Activated naive CD4-positive, alpha-beta T cell treated with anti-CD3 and anti-CD28 coated beads for 36 hours (primary cell): ENCODE results near the gene PLK5. TPM values are rescaled to one million over a fixed set of nuclear protein-coding genes. Genes with fewer than 3 reads are reported as not detected.
"Not testable (repeated sequence)": the region's sequence is repeated elsewhere in the genome, so short reads cannot be mapped to it uniquely, and the experiment has no call there.

Experiments
- CTCF ChIA-PET: fragments of 350-600 bp; sonication (Branson Sonifier 250); formaldehyde crosslinking; loops from one replicate; lab custom pipeline; 2021; ENCODE audit warnings: antibody characterized with exemption; lab: Charles Lee
- DNase-seq: peaks from one replicate; pipeline ENCODE4 v3.0.0-alpha.2; 2020
- H3K27ac Mint-ChIP-seq: one replicate; pipeline ENCODE4 v1.8.0; 2021; ENCODE audit warnings: mild to moderate bottlenecking, mixed read lengths
- H3K27me3 Mint-ChIP-seq: one replicate; pipeline ENCODE4 v1.8.0; 2021; ENCODE audit warnings: low read depth, mixed read lengths
- H3K36me3 Mint-ChIP-seq: one replicate; pipeline ENCODE4 v1.8.0; 2021; ENCODE audit warnings: low read depth, mixed read lengths
- H3K4me1 Mint-ChIP-seq: one replicate; pipeline ENCODE4 v1.8.0; 2021; ENCODE audit warnings: low read depth, mixed read lengths
- H3K4me3 Mint-ChIP-seq: one replicate; pipeline ENCODE4 v1.8.0; 2021; ENCODE audit warnings: mild to moderate bottlenecking, moderate library complexity, mixed read lengths
- H3K9me3 Mint-ChIP-seq: one replicate; pipeline ENCODE4 v1.8.0; 2021; ENCODE audit warnings: mixed read lengths
- intact Hi-C: fragments of 100-400 bp; cut with micrococcal nuclease; formaldehyde crosslinking; loops from one replicate; pipeline ENCODE4 v1.15.1; 2023
- total RNA-seq, 2 experiments: library from RNA; stranded (reverse); gene quantifications; one replicate each; pipeline ENCODE4 v1.2.3, GENCODE V29; 2021

Gene PLK5
- total RNA-seq, 2 experiments from 2014 or later: not detected

DNA sequence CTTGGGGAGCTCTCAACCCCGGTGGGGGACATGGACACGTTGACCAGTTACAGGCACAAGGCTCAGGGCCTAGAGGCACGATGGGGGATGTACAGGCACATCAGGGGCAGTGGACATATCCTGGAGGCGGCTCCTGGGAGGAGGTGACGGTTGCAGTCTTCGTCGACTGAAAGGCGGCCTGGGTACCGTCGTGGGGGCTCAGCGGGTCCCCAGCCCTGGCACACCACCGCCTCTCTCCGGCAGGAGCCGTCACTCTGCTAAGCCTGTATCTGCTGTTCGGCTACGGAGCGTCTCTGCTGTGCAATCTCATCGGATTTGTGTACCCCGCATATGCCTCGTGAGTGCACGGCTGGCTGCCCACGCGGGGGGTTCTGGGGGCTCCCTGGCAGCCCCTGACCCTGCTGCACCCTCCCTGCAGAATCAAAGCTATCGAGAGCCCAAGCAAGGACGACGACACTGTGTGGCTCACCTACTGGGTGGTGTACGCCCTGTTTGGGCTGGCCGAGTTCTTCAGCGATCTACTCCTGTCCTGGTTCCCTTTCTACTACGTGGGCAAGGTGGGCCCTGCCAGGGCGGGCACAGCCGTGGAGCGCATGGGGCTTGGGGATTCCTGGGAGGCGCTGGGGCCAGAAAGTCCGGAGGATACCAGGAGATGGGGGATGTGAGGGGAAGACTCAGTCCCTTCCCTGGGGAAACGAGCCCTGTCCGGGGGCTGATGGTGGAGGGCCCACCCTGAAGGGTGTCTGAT is 28.7 kb upstream of the PLK5 start:
- H3K9me3 Mint-ChIP-seq: no peaks in the 10 kb centered on the region
- intact Hi-C loops: no loop called here
- no peak overlapping the region for H3K27ac Mint-ChIP-seq
- H3K36me3 Mint-ChIP-seq: no peaks in the 10 kb centered on the region
- no peak for DNase-seq
- CTCF ChIA-PET: no interaction called here
- peaks cover 9% of the 10 kb centered on the region for H3K4me1 Mint-ChIP-seq
- no peak overlapping the region for H3K4me3 Mint-ChIP-seq
- H3K27me3 Mint-ChIP-seq: peaks cover 4% of the 10 kb centered on the region

DNA sequence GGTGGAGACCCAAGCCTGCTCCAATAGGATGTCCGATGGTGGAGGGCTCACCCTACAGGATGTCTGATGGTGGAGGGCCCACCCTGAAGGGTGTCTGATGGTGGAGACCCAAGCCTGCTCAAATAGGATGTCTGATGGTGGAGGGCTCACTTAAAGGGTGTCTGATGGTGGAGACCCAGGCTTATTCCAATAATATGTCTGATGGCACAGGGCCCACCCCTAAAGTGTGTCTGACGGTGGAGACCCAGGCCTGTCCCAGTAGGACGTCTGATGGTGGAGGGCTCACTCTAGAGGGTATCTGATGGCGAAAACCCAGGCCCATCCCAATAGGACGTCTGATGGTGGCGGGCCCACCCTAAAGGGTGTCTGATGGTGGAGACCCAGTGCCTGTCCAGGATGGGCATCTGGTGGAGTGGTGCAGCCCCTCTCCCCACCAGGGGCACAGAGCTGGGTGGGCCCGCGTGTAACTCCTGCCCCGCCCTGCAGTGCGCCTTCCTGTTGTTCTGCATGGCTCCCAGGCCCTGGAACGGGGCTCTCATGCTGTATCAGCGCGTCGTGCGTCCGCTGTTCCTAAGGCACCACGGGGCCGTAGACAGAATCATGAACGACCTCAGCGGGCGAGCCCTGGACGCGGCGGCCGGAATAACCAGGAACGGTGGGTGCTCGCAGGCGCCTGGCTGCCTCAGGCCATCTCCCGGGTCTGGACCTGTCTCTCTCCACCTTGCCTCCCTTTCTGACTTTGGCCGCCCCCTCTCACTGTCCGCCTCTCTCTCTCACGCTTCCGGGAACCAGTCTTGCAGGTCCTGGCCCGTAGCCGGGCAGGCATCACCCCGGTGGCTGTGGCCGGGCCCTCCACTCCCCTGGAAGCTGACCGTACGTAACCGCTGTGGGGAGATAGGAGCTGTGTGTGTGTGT is 27.8 kb upstream of the PLK5 start:
- Mint-ChIP-seq H3K4me1 (peaks cover 5% of the 10 kb centered on the region), H3K9me3 (no peaks in the 10 kb centered on the region), H3K27me3 (peaks cover 4% of the 10 kb centered on the region), H3K27ac (no peak overlapping the region), H3K36me3 (no peaks in the 10 kb centered on the region), H3K4me3 (no peak overlapping the region)
- no peak for DNase-seq
- intact Hi-C loops: no loop called here
- CTCF ChIA-PET: no interaction called here

DNA sequence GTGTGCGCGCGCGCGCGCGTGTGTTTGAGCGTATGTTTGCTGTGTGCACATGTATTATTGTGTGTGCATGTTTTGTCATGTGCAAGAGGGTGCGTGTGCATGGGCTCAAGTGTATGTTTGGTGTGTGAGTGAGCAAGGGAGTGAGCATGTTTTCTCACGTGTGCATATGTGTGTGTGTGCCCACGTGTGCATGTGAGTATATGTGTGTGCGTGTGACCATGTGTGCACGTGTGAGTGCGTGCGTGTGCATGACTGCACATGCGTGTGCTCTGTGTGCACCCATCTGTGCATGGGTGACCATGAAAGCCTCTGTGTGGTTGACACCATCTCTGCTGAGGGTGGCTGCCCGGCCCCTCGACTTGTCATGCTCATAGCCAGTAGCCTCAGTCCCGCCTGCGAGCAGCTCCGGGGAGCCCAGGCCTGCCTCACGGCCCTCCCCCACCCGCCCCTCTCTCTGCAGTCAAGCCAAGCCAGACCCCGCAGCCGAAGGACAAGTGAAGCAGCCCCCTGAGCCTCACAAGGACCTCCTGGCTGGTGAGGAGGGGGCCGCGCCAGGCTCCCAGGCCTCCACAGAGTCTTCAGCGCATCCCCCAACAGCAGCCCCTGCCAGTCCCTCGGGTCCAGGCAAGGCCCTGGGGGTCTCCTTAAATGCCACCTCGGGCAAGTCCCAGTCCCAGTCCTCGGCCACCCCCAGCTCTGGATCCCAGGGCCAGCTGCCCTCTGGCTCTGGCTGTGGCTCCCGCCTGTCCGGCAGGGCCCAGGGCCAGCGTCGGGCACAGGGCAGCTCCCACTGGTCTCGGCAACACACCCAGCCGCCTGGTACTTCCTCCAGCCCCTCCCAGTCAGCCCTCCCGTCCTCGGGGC is 26.9 kb upstream of the PLK5 start:
- Mint-ChIP-seq H3K4me1 (peaks cover 1% of the 10 kb centered on the region), H3K36me3 (no peaks in the 10 kb centered on the region), H3K27ac (no peak overlapping the region), H3K4me3 (no peak overlapping the region), H3K9me3 (no peaks in the 10 kb centered on the region), H3K27me3 (peaks cover under 1% of the 10 kb centered on the region)
- intact Hi-C loops: no loop called here
- CTCF ChIA-PET: no interaction called here
- DNase-seq: no peak

DNA sequence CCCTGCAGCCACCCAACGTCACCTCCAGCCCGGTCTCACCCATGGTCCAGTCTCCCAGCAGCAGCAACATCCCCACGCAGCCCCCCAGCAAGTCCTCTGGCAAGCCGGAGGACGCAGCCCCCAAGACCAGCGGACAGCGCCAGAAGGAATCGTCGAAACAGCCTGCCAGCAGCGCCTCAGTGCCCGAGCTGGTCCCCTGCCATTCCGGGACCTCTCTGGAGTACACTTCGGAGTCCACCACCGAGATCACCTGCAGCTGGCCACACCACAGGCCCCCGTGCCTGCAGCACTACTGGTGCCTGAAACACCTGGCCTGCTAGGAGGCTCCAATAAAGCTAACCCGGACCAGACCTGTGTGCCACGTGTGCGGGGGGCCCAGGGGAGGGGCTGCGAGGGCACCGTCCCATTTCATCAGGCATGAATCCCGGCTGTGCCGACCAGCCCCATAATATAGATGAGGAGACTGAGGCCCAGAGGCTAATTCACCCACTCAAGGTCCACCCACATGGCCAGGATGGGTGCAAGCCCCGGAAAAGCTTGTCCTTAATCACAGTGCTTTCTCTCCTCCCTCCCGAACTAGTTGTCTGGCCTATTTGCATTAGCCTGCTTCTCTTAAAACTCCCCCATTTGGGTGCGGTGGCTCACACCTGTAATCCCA is 26.2 kb upstream of the PLK5 start:
- intact Hi-C loops: no loop called here
- H3K36me3 Mint-ChIP-seq: no peaks in the 10 kb centered on the region
- H3K4me1 Mint-ChIP-seq: peaks cover 2% of the 10 kb centered on the region
- no peak overlapping the region for H3K27ac Mint-ChIP-seq
- CTCF ChIA-PET: no interaction called here
- H3K9me3 Mint-ChIP-seq: no peaks in the 10 kb centered on the region
- H3K27me3 Mint-ChIP-seq: peaks cover 2% of the 10 kb centered on the region
- no peak overlapping the region for H3K4me3 Mint-ChIP-seq
- DNase-seq: no peak

DNA sequence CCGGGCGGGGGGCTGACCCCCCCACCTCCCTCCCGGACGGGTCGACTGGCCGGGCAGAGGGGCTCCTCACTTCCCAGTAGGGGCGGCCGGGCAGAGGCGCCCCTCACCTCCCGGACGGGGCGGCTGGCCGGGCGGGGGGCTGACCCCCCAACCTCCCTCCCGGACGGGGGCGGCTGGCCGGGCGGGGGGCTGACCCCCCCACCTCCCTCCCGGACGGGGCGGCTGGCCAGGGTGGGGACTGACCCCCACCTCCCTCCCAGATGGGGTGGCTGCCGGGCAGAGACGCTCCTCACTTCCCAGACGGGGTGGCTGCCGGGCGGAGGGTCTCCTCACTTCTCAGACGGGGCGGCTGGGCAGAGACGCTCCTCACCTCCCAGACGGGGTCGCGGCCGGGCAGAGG is 24.6 kb upstream of the PLK5 start:
- H3K4me3 Mint-ChIP-seq, DNase-seq, CTCF ChIA-PET, intact Hi-C loops, H3K36me3 Mint-ChIP-seq, H3K27ac Mint-ChIP-seq, H3K4me1 Mint-ChIP-seq, H3K27me3 Mint-ChIP-seq, H3K9me3 Mint-ChIP-seq: not testable (repeated sequence)

- intact Hi-C loops: no loop called here
- Mint-ChIP-seq H3K4me3 (no peak overlapping the region), H3K27me3 (peaks cover 13% of the 10 kb centered on the region), H3K36me3 (no peaks in the 10 kb centered on the region), H3K4me1 (peaks cover 6% of the 10 kb centered on the region), H3K27ac (no peak overlapping the region), H3K9me3 (no peaks in the 10 kb centered on the region)
- no peak for DNase-seq
- CTCF ChIA-PET: interaction anchor here (1.0 to 1.1 kb wide), 2 partner anchors 11 to 56 kb away, joined by 3 read pairs; partner anchors contain the start of gene PCSK4
These were observed 22.7 kb upstream of the PLK5 start for GRCh38 chr19:1501200-1501595.

DNA sequence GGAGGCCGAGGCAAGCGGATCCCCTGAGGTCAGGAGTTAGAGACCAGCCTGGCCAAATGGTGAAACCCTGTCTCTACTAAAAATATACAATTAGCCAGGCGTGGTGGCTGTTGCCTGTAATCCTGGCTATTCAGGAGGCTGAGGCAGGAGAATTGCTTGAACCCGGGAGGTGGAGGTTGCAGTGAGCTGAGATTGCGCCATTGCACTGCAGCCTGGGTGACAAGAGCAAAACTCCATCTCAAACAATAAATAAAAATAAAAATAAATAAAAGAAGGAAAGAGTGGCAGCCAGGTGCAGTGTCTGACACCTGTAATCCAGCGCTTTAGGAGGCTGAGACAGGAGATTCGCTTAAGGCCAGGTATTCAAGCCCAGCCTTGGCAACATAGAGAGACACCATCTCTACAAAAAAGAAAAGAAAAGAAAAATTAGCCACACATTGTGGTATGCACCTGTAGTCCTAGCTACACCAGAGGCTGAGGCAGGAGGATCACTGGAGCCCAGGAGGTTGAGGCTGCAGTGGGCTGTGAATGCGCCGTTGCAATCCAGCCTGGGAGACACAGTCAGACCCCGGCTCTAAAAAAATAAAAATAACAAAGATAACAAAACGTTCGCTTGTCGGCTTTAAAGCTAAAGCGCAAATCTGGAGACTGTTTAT is 21.3 kb upstream of the PLK5 start:
- Mint-ChIP-seq H3K27ac (no peak overlapping the region), H3K9me3 (no peaks in the 10 kb centered on the region), H3K4me3 (no peak overlapping the region), H3K4me1 (peaks cover 7% of the 10 kb centered on the region), H3K36me3 (no peaks in the 10 kb centered on the region), H3K27me3 (peaks cover 13% of the 10 kb centered on the region)
- CTCF ChIA-PET: interaction anchor here (1.1 to 2.7 kb wide), 3 partner anchors 10 to 57 kb away, joined by 3 to 7 read pairs (median 3); no protein-coding TSS in a partner anchor
- intact Hi-C loops: no loop called here
- no peak for DNase-seq

- H3K36me3 Mint-ChIP-seq: no peaks in the 10 kb centered on the region
- H3K27me3 Mint-ChIP-seq: peaks cover 13% of the 10 kb centered on the region
- no peaks in the 10 kb centered on the region for H3K9me3 Mint-ChIP-seq
- H3K4me3 Mint-ChIP-seq: no peak overlapping the region
- peaks cover 11% of the 10 kb centered on the region for H3K4me1 Mint-ChIP-seq
- intact Hi-C loops: no loop called here
- peak; percentile 72 for DNase-seq
- CTCF ChIA-PET: interaction anchor here (0.5 to 2.7 kb wide), 3 partner anchors 10 to 605 kb away, joined by 3 to 7 read pairs (median 3); no protein-coding TSS in a partner anchor
- H3K27ac Mint-ChIP-seq: no peak overlapping the region
These were observed 20.6 kb upstream of the PLK5 start for GRCh38 chr19:1503089-1503924.

GRCh38 chr19:1503925-1504773 is 19.7 kb upstream of the PLK5 start:
- no peaks in the 10 kb centered on the region for H3K36me3 Mint-ChIP-seq
- H3K9me3 Mint-ChIP-seq: no peaks in the 10 kb centered on the region
- CTCF ChIA-PET: interaction anchor here (0.5 to 2.7 kb wide), 4 partner anchors 11 to 606 kb away, joined by 3 to 7 read pairs (median 3); no protein-coding TSS in a partner anchor
- no peak for DNase-seq
- peaks cover 13% of the 10 kb centered on the region for H3K4me1 Mint-ChIP-seq
- H3K27me3 Mint-ChIP-seq: peaks cover 13% of the 10 kb centered on the region
- H3K27ac Mint-ChIP-seq: no peak overlapping the region
- no peak overlapping the region for H3K4me3 Mint-ChIP-seq
- intact Hi-C loops: no loop called here

DNA sequence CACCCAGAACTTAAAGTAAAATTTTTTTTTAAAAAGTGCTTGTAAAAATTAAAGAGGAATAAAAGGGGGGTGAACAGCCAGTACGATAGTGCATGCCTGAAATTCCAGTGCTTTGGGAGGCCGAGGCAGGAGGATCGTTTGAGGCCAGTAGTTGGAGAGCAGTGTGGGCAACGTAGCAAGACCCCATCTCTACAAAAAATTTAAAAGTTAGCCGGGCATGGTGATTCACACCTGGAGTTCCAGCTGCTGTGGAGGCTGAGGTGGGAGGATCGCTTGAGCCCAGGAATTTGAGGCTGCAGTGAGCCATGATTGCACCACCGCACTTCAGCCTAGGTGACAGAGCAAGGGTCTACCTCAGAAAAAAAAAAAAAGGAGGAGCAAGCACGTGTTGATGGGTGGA is 18.9 kb upstream of the PLK5 start:
- DNase-seq: no peak
- Mint-ChIP-seq H3K36me3 (no peaks in the 10 kb centered on the region), H3K27me3 (peaks cover 16% of the 10 kb centered on the region), H3K27ac (no peak overlapping the region), H3K4me3 (no peak overlapping the region), H3K4me1 (peaks cover 17% of the 10 kb centered on the region), H3K9me3 (no peaks in the 10 kb centered on the region)
- intact Hi-C loops: no loop called here
- CTCF ChIA-PET: interaction anchor here (0.6 to 2.7 kb wide), 2 partner anchors 12 to 215 kb away, joined by 3 to 7 read pairs; no protein-coding TSS in a partner anchor
